Skin of body (tissue), 1 donor: Measurements from ENCODE around the gene OR6C75. TPM values are rescaled to one million over a fixed set of nuclear protein-coding genes. Genes with fewer than 3 reads are reported as not detected.

Experiments used
- total RNA-seq: library from RNA; depleted of rRNA; stranded (reverse); fragments of >200 nt; gene quantifications from one replicate; pipeline ENCODE4 v1.2.3, GENCODE V29; 2014

OR6C75 gene
- total RNA-seq, 1 donor from 2014 or later, result not detected

Other genes starting within 250 kb of the OR6C75 start
- gene OR9K2, start 236.6 kb upstream of the OR6C75 start, total RNA-seq, result not detected
- gene OR10A7, start 141.9 kb upstream of the OR6C75 start, total RNA-seq, result not detected
- not detected for gene OR6C74, start 118.4 kb upstream of the OR6C75 start, total RNA-seq
- gene OR6C6, start 66.4 kb upstream of the OR6C75 start, total RNA-seq, result not detected
- not detected for gene OR6C1, start 48.6 kb upstream of the OR6C75 start, total RNA-seq
- gene OR6C3, start 32.2 kb upstream of the OR6C75 start, total RNA-seq, result not detected
- gene OR6C65, start 37.6 kb downstream of the OR6C75 start, total RNA-seq, result not detected
- gene OR6C76, start 63.3 kb downstream of the OR6C75 start, total RNA-seq, result not detected
- gene OR6C2, start 81.1 kb downstream of the OR6C75 start, total RNA-seq, result not detected
- not detected for gene OR6C70, start 107.2 kb downstream of the OR6C75 start, total RNA-seq
- gene OR6C68, start 129.4 kb downstream of the OR6C75 start, total RNA-seq, result not detected
- not detected for gene OR6C4, start 186.6 kb downstream of the OR6C75 start, total RNA-seq
- gene OR2AP1, start 209.5 kb downstream of the OR6C75 start, total RNA-seq, result not detected